ENCODE measurements around the gene PYGO1. TPM values are rescaled to one million over a fixed set of nuclear protein-coding genes. Genes with fewer than 3 reads are reported as not detected.
"Not testable (repeated sequence)": the region's sequence is repeated elsewhere in the genome, so short reads cannot be mapped to it uniquely, and the experiment has no call there.

The PYGO1 gene
- total and polyA plus RNA-seq, 2 of the 8 experiments (the other 6 are each of a cell fraction or from before 2014, with no cell fraction given): 0.50 to 1.1 TPM

DNA sequence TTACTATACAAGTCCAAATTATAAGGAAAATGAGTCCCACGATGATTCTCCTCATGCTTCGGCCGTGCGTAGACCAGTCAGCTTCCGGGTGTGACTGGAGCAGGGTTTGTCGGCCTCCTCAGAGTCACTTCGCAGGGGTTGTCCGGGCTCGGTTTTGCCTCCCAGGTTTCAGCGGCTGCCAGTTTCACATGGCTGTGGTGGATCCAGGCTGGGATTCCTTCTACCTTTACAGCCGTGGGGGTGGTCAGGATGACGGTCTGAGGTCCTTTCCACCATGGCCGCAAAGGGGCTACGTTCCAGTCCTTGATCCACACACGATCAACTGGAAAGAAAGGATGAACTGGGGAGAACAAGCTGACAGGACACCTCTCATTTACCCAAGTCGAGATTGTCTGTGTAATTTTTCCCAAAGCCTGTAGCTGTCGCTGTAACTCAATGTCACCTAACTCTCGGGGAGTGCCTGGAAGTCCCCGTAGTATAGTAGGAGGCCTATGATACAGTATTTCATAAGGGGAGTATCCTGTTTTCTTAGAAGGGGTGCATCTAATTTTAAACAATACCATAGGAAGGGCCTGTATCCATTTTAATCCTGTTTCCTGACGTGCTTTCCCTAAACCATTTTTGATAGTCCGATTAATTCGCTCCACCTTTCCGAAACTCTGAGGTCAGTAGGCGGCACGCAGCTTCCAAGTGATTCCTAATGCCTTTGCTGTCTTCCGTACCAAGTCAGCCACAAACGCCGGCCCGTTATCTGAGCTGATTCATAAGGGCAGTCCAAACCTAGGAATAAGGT lies 74.3 kb downstream of the PYGO1 start:
- CTCF ChIA-PET (ENCODE audit: partially characterized antibody): interaction anchor here (0.7 to 8.6 kb wide), 24 partner anchors 9 to 332 kb away, joined by 3 to 111 read pairs (median 4); partner anchors contain the start of genes PIERCE2 and PYGO1
- H3K18ac ChIP-seq (ENCODE audit: extremely low read depth, low read length); H2BK20ac ChIP-seq (ENCODE audit: low read length); H3K4me1 ChIP-seq (replicated peaks in 1 of 4; ENCODE audit: control insufficient read depth in 3 of 4, insufficient read depth in 4 of 4, low read length in 3 of 4); H3K4me2 ChIP-seq (ENCODE audit: insufficient read depth in 1 of 2, low read depth in 2 of 2, low read length in 2 of 2); H2BK5ac ChIP-seq (ENCODE audit: low read depth, low read length); H3K9me3 ChIP-seq (ENCODE audit: insufficient read depth in 2 of 2, low read depth in 1 of 2, low read length in 1 of 2); H3K27me3 ChIP-seq (replicated peaks in 1 of 4; ENCODE audit: control insufficient read depth in 3 of 4, extremely low read depth in 1 of 4, insufficient read depth in 3 of 4, low read length in 3 of 4); H3K23ac ChIP-seq (ENCODE audit: insufficient read length); H3K27ac ChIP-seq (ENCODE audit: low read depth, low read length); H4K5ac ChIP-seq (ENCODE audit: insufficient read length, low read depth, low read length); H3K4me3 ChIP-seq (ENCODE audit: extremely low read depth in 1 of 4, insufficient read depth in 2 of 4, low read depth in 3 of 4, low read length in 4 of 4); H3K14ac ChIP-seq (ENCODE audit: insufficient read length); H2BK120ac ChIP-seq (replicated peaks; ENCODE audit: low read depth, low read length); H3K79me2 ChIP-seq (ENCODE audit: control insufficient read depth in 1 of 2, insufficient read depth in 2 of 2, low read length in 2 of 2); H3K9ac ChIP-seq (replicated peaks in 1 of 4; ENCODE audit: extremely low read depth in 1 of 4, low read depth in 3 of 4, low read length in 3 of 4); H4K20me1 ChIP-seq (replicated peaks in 1 of 2; ENCODE audit: control insufficient read depth in 1 of 2, insufficient read depth in 2 of 2, low read length in 2 of 2); H3K79me1 ChIP-seq (ENCODE audit: low read depth, low read length); H2BK12ac ChIP-seq (ENCODE audit: low read depth, low read length); H4K8ac ChIP-seq (ENCODE audit: extremely low read depth, insufficient read depth, low read length); POLR2A ChIA-PET (ENCODE audit: partially characterized antibody); H3K4ac ChIP-seq (replicated peaks; ENCODE audit: insufficient read length, low read depth, low read length); H4K91ac ChIP-seq (replicated peaks; ENCODE audit: insufficient read length, low read length); H3K23me2 ChIP-seq (ENCODE audit: low read depth, low read length); H2BK15ac ChIP-seq (ENCODE audit: low read length); H2AK5ac ChIP-seq (ENCODE audit: low read depth, low read length); H3K56ac ChIP-seq (replicated peaks; ENCODE audit: insufficient read length, low read depth, low read length); FAIRE-seq; H3K36me3 ChIP-seq (ENCODE audit: control insufficient read depth in 2 of 4, insufficient read depth in 4 of 4, low read length in 3 of 4): not testable (repeated sequence)
- 72% methylated on average over 29 of the region's 29 CpGs; no CpG with 5 or more reads in 1 of the 2 experiments for WGBS, 2 experiments (ENCODE audit: extremely low coverage in 1 of 2, insufficient coverage in 1 of 2, insufficient read length in 1 of 2, insufficient replicate concordance in 2 of 2, low coverage in 1 of 2, low lambda C conversion rate in 2 of 2, missing lambda C conversion rate in 1 of 2)
- H2AFZ ChIP-seq (ENCODE audit: low read length): peak overlapping the region; percentile 93
- TF ChIP-seq RAD21 (IDR thresholded peaks at IDR 0.05 in 1 of 2, conservative IDR thresholded peaks at IDR 0.05 in 1 of 2; ENCODE audit: low read depth in 2 of 2, low read length in 2 of 2) (peak; percentile 66 to 72), CTCF (IDR thresholded peaks at IDR 0.05; ENCODE audit: control extremely low read depth in 1 of 3, insufficient read depth in 1 of 3, low read depth in 1 of 3, low read length in 3 of 3) (peak; percentile 18 to 72 (median 54))
- DNase-seq (ENCODE audit: low read depth in 1 of 2, low spot score in 2 of 2): peak in 1 of 2 experiments; percentile 52
